Activated T-cell treated with anti-CD3 and anti-CD28 coated beads for 48 hours (primary cell): ENCODE measurements around the gene HSPA4.
"Not testable (repeated sequence)": the region's sequence is repeated elsewhere in the genome, so short reads cannot be mapped to it uniquely, and the experiment has no call there.

Source experiments
- DNase-seq: peaks from one replicate; pipeline ENCODE4 v3.0.0-alpha.2; 2020; ENCODE audit warnings: low read depth

The HSPA4 gene

GRCh38 chr5:133051542-133052316, at the start of gene HSPA4:
Gene HSPA4, plus strand, starts transcription at chr5:133052013. Its CDS starts 238 bp downstream, at chr5:133052251.
- DNase-seq = peak; percentile 94

- DNase-seq = no peak
Measured at GRCh38 chr5:133006653-133007052, 45.2 kb upstream of the HSPA4 start.

GRCh38 chr5:133008455-133008854, 43.4 kb upstream of the HSPA4 start:
- DNase-seq = not testable (repeated sequence)

GRCh38 chr5:133015466-133015865, 36.3 kb upstream of the HSPA4 start:
- no peak for DNase-seq

- DNase-seq = no peak
Measured at GRCh38 chr5:133017964-133018363, 33.8 kb upstream of the HSPA4 start.

GRCh38 chr5:133019471-133019870, 32.3 kb upstream of the HSPA4 start:
- DNase-seq = not testable (repeated sequence)

GRCh38 chr5:133025804-133026663, 25.8 kb upstream of the HSPA4 start, which contains the start of gene ZCCHC10:
Gene ZCCHC10, minus strand, starts transcription at chr5:133026549. Its CDS starts 12 bp downstream, at chr5:133026537.
- DNase-seq = peak; percentile 90

- DNase-seq = no peak
Measured at GRCh38 chr5:133026664-133027153, 25.1 kb upstream of the HSPA4 start.

- no peak for DNase-seq
Measured at GRCh38 chr5:133029416-133029815, 22.4 kb upstream of the HSPA4 start.

- no peak for DNase-seq
Measured at GRCh38 chr5:133030343-133031005, 21.3 kb upstream of the HSPA4 start.

GRCh38 chr5:133032852-133033742, 18.7 kb upstream of the HSPA4 start:
- DNase-seq = no peak

- DNase-seq = no peak
Measured at GRCh38 chr5:133034064-133034463, 17.7 kb upstream of the HSPA4 start.

- DNase-seq = no peak
Measured at GRCh38 chr5:133035224-133035623, 16.6 kb upstream of the HSPA4 start.

- not testable (repeated sequence) for DNase-seq
Measured at GRCh38 chr5:133036677-133037076, 15.1 kb upstream of the HSPA4 start.

GRCh38 chr5:133041157-133041784, 10.5 kb upstream of the HSPA4 start:
- DNase-seq = no peak

GRCh38 chr5:133041910-133042309, 9.9 kb upstream of the HSPA4 start:
- DNase-seq = no peak

GRCh38 chr5:133046560-133046959, 5.3 kb upstream of the HSPA4 start:
- DNase-seq = not testable (repeated sequence)

- no peak for DNase-seq
Measured at GRCh38 chr5:133047404-133047803, 4.4 kb upstream of the HSPA4 start.

GRCh38 chr5:133048993-133049725, 2.7 kb upstream of the HSPA4 start:
- DNase-seq = no peak

- DNase-seq = no peak
Measured at GRCh38 chr5:133049726-133050048, 2.1 kb upstream of the HSPA4 start.
